ENCODE data around the gene S100A7A. TPM values are rescaled to one million over a fixed set of nuclear protein-coding genes. Genes with fewer than 3 reads are reported as not detected.

Gene S100A7A
- total and polyA plus RNA-seq, 2 of the 8 experiments (the other 6 are each of a cell fraction or from before 2014, with no cell fraction given) = not detected

DNA sequence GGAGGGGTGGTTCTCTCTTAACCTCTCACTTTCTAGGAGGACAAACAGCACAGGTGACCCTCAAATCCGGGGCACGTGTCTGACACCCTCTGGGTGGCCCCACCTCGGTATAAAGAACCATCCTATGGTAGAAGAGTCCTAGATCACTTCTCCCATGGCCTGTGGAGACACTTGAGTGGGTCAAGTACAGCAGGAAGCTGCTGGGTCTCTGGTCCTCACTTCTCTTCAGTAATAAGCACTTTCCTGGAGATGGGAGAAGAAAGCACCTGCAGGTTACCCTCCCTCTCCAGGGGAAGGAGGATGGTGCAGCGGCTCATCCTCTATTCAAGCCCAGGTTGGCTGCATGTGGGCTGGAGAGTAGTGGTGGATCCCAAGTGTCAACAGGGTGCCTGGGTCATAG is 27.2 kb downstream of the S100A7A start:
- Histone ChIP-seq H4K91ac (replicated peaks; ENCODE audit: insufficient read length, low read length) (no peak overlapping the region), H2BK15ac (ENCODE audit: low read length) (no peak overlapping the region), H3K23ac (ENCODE audit: insufficient read length) (no peak overlapping the region), H2BK5ac (ENCODE audit: low read depth, low read length) (no peak overlapping the region), H2BK120ac (replicated peaks; ENCODE audit: low read depth, low read length) (no peak overlapping the region), H3K79me2 (ENCODE audit: control insufficient read depth in 1 of 2, insufficient read depth in 2 of 2, low read length in 2 of 2) (no peaks in the 10 kb centered on the region), H3K9me3 (ENCODE audit: insufficient read depth in 2 of 2, low read depth in 1 of 2, low read length in 1 of 2) (0 out of 4 replicates have a peak, but pooled peaks cover 0 to 2% of the 10 kb centered on the region in 2 experiments), H3K56ac (replicated peaks; ENCODE audit: insufficient read length, low read depth, low read length) (no peak overlapping the region), H3K27ac (ENCODE audit: low read depth, low read length) (no peak overlapping the region), H3K4me2 (ENCODE audit: insufficient read depth in 1 of 2, low read depth in 2 of 2, low read length in 2 of 2) (no peak overlapping the region), H3K9ac (replicated peaks in 1 of 4; ENCODE audit: extremely low read depth in 1 of 4, low read depth in 3 of 4, low read length in 3 of 4) (no peak overlapping the region), H3K4me3 (ENCODE audit: extremely low read depth in 1 of 4, insufficient read depth in 2 of 4, low read depth in 3 of 4, low read length in 4 of 4) (no peak overlapping the region), H4K8ac (ENCODE audit: extremely low read depth, insufficient read depth, low read length) (no peak overlapping the region), H2BK12ac (ENCODE audit: low read depth, low read length) (no peak overlapping the region), H3K4ac (replicated peaks; ENCODE audit: insufficient read length, low read depth, low read length) (no peak overlapping the region), H3K4me1 (replicated peaks in 1 of 4; ENCODE audit: control insufficient read depth in 3 of 4, insufficient read depth in 4 of 4, low read length in 3 of 4) (no peaks in the 10 kb centered on the region), H2BK20ac (ENCODE audit: low read length) (no peak overlapping the region), H2AFZ (ENCODE audit: low read length) (no peak overlapping the region), H3K23me2 (ENCODE audit: low read depth, low read length) (no peaks in the 10 kb centered on the region), H3K27me3 (replicated peaks in 1 of 4; ENCODE audit: control insufficient read depth in 3 of 4, extremely low read depth in 1 of 4, insufficient read depth in 3 of 4, low read length in 3 of 4) (no peaks in the 10 kb centered on the region; a peak in 1 of 7 replicates), H4K20me1 (replicated peaks in 1 of 2; ENCODE audit: control insufficient read depth in 1 of 2, insufficient read depth in 2 of 2, low read length in 2 of 2) (no peaks in the 10 kb centered on the region), H3K14ac (ENCODE audit: insufficient read length) (no peak overlapping the region), H2AK5ac (ENCODE audit: low read depth, low read length) (no peak overlapping the region), H3K36me3 (ENCODE audit: control insufficient read depth in 2 of 4, insufficient read depth in 4 of 4, low read length in 3 of 4) (no peaks in the 10 kb centered on the region), H3K79me1 (ENCODE audit: low read depth, low read length) (no peaks in the 10 kb centered on the region), H4K5ac (ENCODE audit: insufficient read length, low read depth, low read length) (no peak overlapping the region), H3K18ac (ENCODE audit: extremely low read depth, low read length) (no peak overlapping the region)
- TF ChIP-seq SP4 (IDR thresholded peaks at IDR 0.05; ENCODE audit: low read length) (no peak), SAP30 (IDR thresholded peaks at IDR 0.05; ENCODE audit: insufficient read depth, insufficient replicate concordance, low read length) (no peak), JUND (IDR thresholded peaks at IDR 0.05; ENCODE audit: low read length) (no peak), KDM1A (IDR thresholded peaks at IDR 0.05; ENCODE audit: borderline replicate concordance, low read length) (no peak), TBP (IDR thresholded peaks at IDR 0.05; ENCODE audit: low read depth, low read length) (no peak), YY1 (IDR thresholded peaks at IDR 0.05; ENCODE audit: low read depth, low read length) (no peak), TEAD4 (IDR thresholded peaks at IDR 0.05; ENCODE audit: low read depth, low read length) (no peak), RBBP5 (IDR thresholded peaks at IDR 0.05; ENCODE audit: borderline replicate concordance, low read depth, low read length) (no peak)
- CTCF ChIA-PET (ENCODE audit: partially characterized antibody) = interaction anchor here (0.7 to 1.6 kb wide), 5 partner anchors 15 to 1599 kb away, joined by 3 to 7 read pairs (median 3); no protein-coding TSS in a partner anchor
- WGBS, 2 experiments (ENCODE audit: extremely low coverage in 1 of 2, insufficient coverage in 1 of 2, insufficient read length in 1 of 2, insufficient replicate concordance in 2 of 2, low coverage in 1 of 2, low lambda C conversion rate in 2 of 2, missing lambda C conversion rate in 1 of 2) = 50% methylated on average over 4 of the region's 4 CpGs; no CpG with 5 or more reads in 1 of the 2 experiments
- POLR2A ChIA-PET (ENCODE audit: partially characterized antibody) = interaction anchor here (0.6 kb wide), 1 partner anchor 197 kb away, joined by 4 read pairs; no protein-coding TSS in a partner anchor
- no peak for DNase-seq (ENCODE audit: low read depth in 1 of 2, low spot score in 2 of 2)
- FAIRE-seq = no peak
